HEK293T (cell line): ENCODE results near the gene CKB.

Experiments used
- CTCF ChIA-PET: fragments of 350-600 bp; formaldehyde crosslinking; extraction: SDS; loops from one replicate; lab custom pipeline; 2021; ENCODE audit warnings: antibody characterized with exemption, inconsistent platforms; lab: Yijun Ruan, JAX
- POLR2A ChIA-PET: fragments of 350-600 bp; formaldehyde crosslinking; extraction: SDS; loops from one replicate; lab custom pipeline; 2020; ENCODE audit warnings: antibody characterized with exemption, inconsistent platforms; lab: Yijun Ruan, JAX
- DNase-seq: peaks from one replicate; pipeline ENCODE4 v3.0.0; 2012; ENCODE audit warnings: mixed read lengths; ENCODE audit errors: extremely low spot score
- ARNT ChIP-seq: fragments of 450-650 bp; IDR thresholded peaks from 2 replicates; pipeline ENCODE4 v1.6.1; 2017; ENCODE audit warnings: mild to moderate bottlenecking
- BHLHE40 ChIP-seq: fragments of 450-650 bp; IDR thresholded peaks from 2 replicates; pipeline ENCODE4 v1.6.1; 2016; ENCODE audit warnings: mild to moderate bottlenecking, moderate library complexity, borderline replicate concordance
- CTBP1 ChIP-seq: fragments of 450-650 bp; IDR thresholded peaks from 2 replicates; pipeline ENCODE4 v1.6.1; 2016; ENCODE audit warnings: borderline replicate concordance
- ELF4 ChIP-seq: fragments of 450-650 bp; IDR thresholded peaks from 2 replicates; pipeline ENCODE4 v1.6.1; 2017; ENCODE audit warnings: antibody characterized with exemption
- FOXA1 ChIP-seq: fragments of 450-650 bp; IDR thresholded peaks from 2 replicates; pipeline ENCODE4 v1.6.1; 2016; ENCODE audit warnings: mild to moderate bottlenecking
- FOXK2 ChIP-seq: fragments of 450-650 bp; IDR thresholded peaks from 2 replicates; pipeline ENCODE4 v1.6.1; 2016; ENCODE audit warnings: mild to moderate bottlenecking
- FOXM1 ChIP-seq: fragments of 450-650 bp; IDR thresholded peaks from 2 replicates; pipeline ENCODE4 v1.6.1; 2017; ENCODE audit warnings: mild to moderate bottlenecking, borderline replicate concordance
- HDGF ChIP-seq: fragments of 450-650 bp; IDR thresholded peaks from 2 replicates; pipeline ENCODE4 v1.6.1; 2017; ENCODE audit warnings: antibody characterized with exemption, borderline replicate concordance
- L3MBTL2 ChIP-seq: fragments of 450-650 bp; conservative IDR thresholded peaks from 2 replicates; pipeline ENCODE4 v1.6.1; 2016; ENCODE audit warnings: mild to moderate bottlenecking
- LEF1 ChIP-seq: fragments of 450-650 bp; IDR thresholded peaks from 2 replicates; pipeline ENCODE4 v1.6.1; 2017; ENCODE audit warnings: mild to moderate bottlenecking, borderline replicate concordance
- NFRKB ChIP-seq: fragments of 450-650 bp; IDR thresholded peaks from 2 replicates; pipeline ENCODE4 v1.6.1; 2016; ENCODE audit warnings: mild to moderate bottlenecking, moderate library complexity
- PKNOX1 ChIP-seq: fragments of 450-650 bp; IDR thresholded peaks from 2 replicates; pipeline ENCODE4 v1.6.1; 2016
- SP1 ChIP-seq: fragments of 450-650 bp; IDR thresholded peaks from 2 replicates; pipeline ENCODE4 v1.6.1; 2017
- SUZ12 ChIP-seq: fragments of 450-650 bp; IDR thresholded peaks from 2 replicates; pipeline ENCODE4 v1.6.1; 2016; ENCODE audit warnings: mild to moderate bottlenecking
- TARDBP ChIP-seq: fragments of 450-650 bp; IDR thresholded peaks from 2 replicates; pipeline ENCODE4 v1.6.1; 2016
- ZNF384 ChIP-seq: fragments of 450-650 bp; IDR thresholded peaks from 2 replicates; pipeline ENCODE4 v1.6.1; 2016

The CKB gene

GRCh38 chr14:103510724-103511693, 11.6 kb downstream of the CKB start:
- no peak for DNase-seq
- no peak for TF ChIP-seq ZNF384
- ChIA-PET POLR2A (interaction anchor here (1.0 kb wide), 1 partner anchor 9 kb away, joined by 3 read pairs; no protein-coding TSS in a partner anchor), CTCF (interaction anchor here (1.1 to 1.2 kb wide), 2 partner anchors 8 to 11 kb away, joined by 3 to 5 read pairs; no protein-coding TSS in a partner anchor)

GRCh38 chr14:103509864-103510723, 12.5 kb downstream of the CKB start:
- no peak for DNase-seq
- TF ChIP-seq LEF1, result no peak
- TF ChIP-seq HDGF, result no peak
- TF ChIP-seq TARDBP, result no peak
- no peak for TF ChIP-seq L3MBTL2
- no peak for TF ChIP-seq NFRKB
- TF ChIP-seq FOXK2, result no peak
- TF ChIP-seq ZNF384, result no peak
- TF ChIP-seq ELF4, result no peak
- TF ChIP-seq SUZ12, result no peak
- TF ChIP-seq BHLHE40, result no peak
- no peak for TF ChIP-seq FOXM1
- no peak for TF ChIP-seq CTBP1
- TF ChIP-seq FOXA1, result no peak
- TF ChIP-seq ARNT, result no peak
- TF ChIP-seq SP1, result no peak
- TF ChIP-seq PKNOX1, result no peak
- ChIA-PET CTCF (interaction anchor here (1.1 to 1.2 kb wide), 2 partner anchors 8 to 10 kb away, joined by 3 to 5 read pairs; no protein-coding TSS in a partner anchor), POLR2A (interaction anchor here (1.0 kb wide), 1 partner anchor 8 kb away, joined by 3 read pairs; no protein-coding TSS in a partner anchor)

- TF ChIP-seq CTBP1 (no peak), ARNT (no peak), FOXK2 (no peak)
- DNase-seq, result no peak
- ChIA-PET POLR2A (no interaction called here), CTCF (interaction anchor here (0.6 kb wide), 1 partner anchor 11 kb away, joined by 6 read pairs; no protein-coding TSS in a partner anchor)
These were observed 13.9 kb downstream of the CKB start for GRCh38 chr14:103508521-103509329.

GRCh38 chr14:103507751-103508150, 14.9 kb downstream of the CKB start:
- DNase-seq, result no peak
- CTCF ChIA-PET, result no interaction called here
- POLR2A ChIA-PET, result interaction anchor here (1.1 kb wide), 1 partner anchor 15 kb away, joined by 5 read pairs; the partner anchor contains the start of gene CKB
- TF ChIP-seq NFRKB (no peak), TARDBP (no peak), L3MBTL2 (no peak), ELF4 (no peak), FOXM1 (no peak), SUZ12 (no peak), ARNT (no peak), FOXA1 (no peak), FOXK2 (no peak), LEF1 (no peak), BHLHE40 (no peak), CTBP1 (no peak)

- TF ChIP-seq PKNOX1, result no peak
- no peak for TF ChIP-seq FOXA1
- TF ChIP-seq ELF4, result no peak
- TF ChIP-seq CTBP1, result no peak
- no peak for TF ChIP-seq NFRKB
- DNase-seq, result no peak
- ChIA-PET POLR2A (no interaction called here), CTCF (interaction anchor here (1.0 kb wide), 1 partner anchor 24 kb away, joined by 3 read pairs; the partner anchor contains the start of gene TRMT61A)
These were observed 17.6 kb downstream of the CKB start for GRCh38 chr14:103504991-103505565.

- DNase-seq, result no peak
- POLR2A ChIA-PET, result no interaction called here
- TF ChIP-seq SUZ12 (no peak), ARNT (no peak), CTBP1 (no peak), LEF1 (no peak), TARDBP (no peak), L3MBTL2 (no peak), PKNOX1 (no peak), ELF4 (no peak), NFRKB (no peak), HDGF (no peak), FOXA1 (no peak), BHLHE40 (no peak)
- CTCF ChIA-PET, result interaction anchor here (0.6 kb wide), 1 partner anchor 112 kb away, joined by 3 read pairs; no protein-coding TSS in a partner anchor
These were observed 19.3 kb downstream of the CKB start for GRCh38 chr14:103503296-103503695.
